WTC11 (cell line): ENCODE results near the gene TSC1.

ENCODE experiments used
- CTCF ChIP-seq: fragments of 200-600 bp; IDR thresholded peaks from 2 replicates; pipeline ENCODE4 v1.8.0; 2022; ENCODE audit warnings: antibody characterized with exemption
- ELF4 ChIP-seq: sonication (generic); formaldehyde crosslinking; IDR thresholded peaks from 2 replicates; pipeline ENCODE4 v1.8.1; 2022; ENCODE audit warnings: low read depth, mild to moderate bottlenecking, moderate library complexity, missing genetic modification reagents
- GABPB1 ChIP-seq: sonication (generic); formaldehyde crosslinking; IDR thresholded peaks from 2 replicates; pipeline ENCODE4 v1.8.1; 2023; ENCODE audit warnings: mild to moderate bottlenecking, missing genetic modification reagents
- IRF2 ChIP-seq: sonication (generic); formaldehyde crosslinking; IDR thresholded peaks from 2 replicates; pipeline ENCODE4 v1.8.0; 2022; ENCODE audit warnings: low read depth, missing genetic modification reagents, borderline replicate concordance
- JUN ChIP-seq: sonication (generic); formaldehyde crosslinking; IDR thresholded peaks from 2 replicates; pipeline ENCODE4 v1.8.0; 2023; ENCODE audit warnings: mild to moderate bottlenecking, missing genetic modification reagents
- MAX ChIP-seq: sonication (generic); formaldehyde crosslinking; IDR thresholded peaks from 2 replicates; pipeline ENCODE4 v1.8.0; 2022; ENCODE audit warnings: mild to moderate bottlenecking, missing genetic modification reagents
- NFYB ChIP-seq: sonication (generic); formaldehyde crosslinking; conservative IDR thresholded peaks from 2 replicates; pipeline ENCODE4 v1.8.0; 2022; ENCODE audit warnings: low read depth, missing genetic modification reagents
- SP1 ChIP-seq: sonication (generic); formaldehyde crosslinking; conservative IDR thresholded peaks from 2 replicates; pipeline ENCODE4 v1.8.1; 2022; ENCODE audit warnings: missing genetic modification reagents
- TEAD4 ChIP-seq: sonication (generic); formaldehyde crosslinking; IDR thresholded peaks from 2 replicates; pipeline ENCODE4 v1.8.0; 2022; ENCODE audit warnings: mild to moderate bottlenecking, missing genetic modification reagents

GRCh38 chr9:132864277-132864676 is 80.1 kb downstream of the TSC1 start:
- TF ChIP-seq SP1 (no peak), TEAD4 (CRISPR knock-in tag) (no peak), CTCF (no peak), IRF2 (CRISPR knock-in tag) (no peak), MAX (CRISPR knock-in tag) (no peak), NFYB (CRISPR knock-in tag) (no peak), ELF4 (no peak), GABPB1 (CRISPR knock-in tag) (no peak), JUN (CRISPR knock-in tag) (no peak)
